Cardiac septum (tissue), 1 donor: ENCODE measurements around the gene LTV1. TPM values are rescaled to one million over a fixed set of nuclear protein-coding genes. Genes with fewer than 3 reads are reported as not detected.

Source experiments
- DNase-seq: peaks from one replicate; pipeline ENCODE4 v3.0.0-alpha.2; 2020; ENCODE audit warnings: low spot score
- intact Hi-C: fragments of 100-400 bp; cut with DNase I; formaldehyde crosslinking; loops from one replicate; pipeline ENCODE4 v1.14.0; 2022
- total RNA-seq: library from RNA; stranded (reverse); fragmentation: NEBNext Ultra II Directional; extraction: Animal tissue kit (Norgen Biotek cat#: 25700); gene quantifications from one replicate; pipeline ENCODE4 v1.2.1, GENCODE V29; 2021
- donor health status: DM: no; HTN: no; CAD: no.

Gene LTV1
- total RNA-seq, 1 donor from 2014 or later = 14.6 TPM

GRCh38 chr6:143878272-143878760 is 35.2 kb downstream of the LTV1 start:
- intact Hi-C loops = no loop called here
- DNase-seq = no peak

- intact Hi-C loops = no loop called here
- DNase-seq = no peak
Observed at GRCh38 chr6:143880412-143880811, 37.3 kb downstream of the LTV1 start.

DNA sequence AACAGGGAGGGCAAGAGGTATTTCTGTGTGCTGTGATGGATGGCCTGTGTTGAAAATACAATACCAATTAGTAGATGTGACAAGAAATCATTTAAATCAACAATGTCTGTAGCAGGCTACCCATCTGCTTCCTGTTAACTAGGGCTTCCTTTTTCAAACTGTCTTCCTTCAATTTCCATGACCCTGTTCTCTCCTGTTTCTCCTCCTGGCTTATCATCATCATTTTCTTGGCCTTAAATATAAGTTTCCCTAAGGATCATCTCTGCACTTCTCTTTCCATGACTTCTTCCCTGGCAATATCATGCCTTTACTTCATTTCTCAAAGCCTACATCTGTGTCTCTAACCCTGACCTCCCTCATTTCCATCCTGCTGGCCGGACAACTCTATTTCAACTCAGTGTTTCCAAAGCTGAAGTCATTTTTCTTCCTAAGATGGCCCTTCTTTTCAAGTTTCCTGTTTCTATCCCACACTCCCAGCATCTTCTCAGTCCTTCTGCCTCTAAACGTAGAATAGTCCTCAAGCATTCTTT is 39.3 kb downstream of the LTV1 start:
- intact Hi-C loops = no loop called here
- no peak for DNase-seq

DNA sequence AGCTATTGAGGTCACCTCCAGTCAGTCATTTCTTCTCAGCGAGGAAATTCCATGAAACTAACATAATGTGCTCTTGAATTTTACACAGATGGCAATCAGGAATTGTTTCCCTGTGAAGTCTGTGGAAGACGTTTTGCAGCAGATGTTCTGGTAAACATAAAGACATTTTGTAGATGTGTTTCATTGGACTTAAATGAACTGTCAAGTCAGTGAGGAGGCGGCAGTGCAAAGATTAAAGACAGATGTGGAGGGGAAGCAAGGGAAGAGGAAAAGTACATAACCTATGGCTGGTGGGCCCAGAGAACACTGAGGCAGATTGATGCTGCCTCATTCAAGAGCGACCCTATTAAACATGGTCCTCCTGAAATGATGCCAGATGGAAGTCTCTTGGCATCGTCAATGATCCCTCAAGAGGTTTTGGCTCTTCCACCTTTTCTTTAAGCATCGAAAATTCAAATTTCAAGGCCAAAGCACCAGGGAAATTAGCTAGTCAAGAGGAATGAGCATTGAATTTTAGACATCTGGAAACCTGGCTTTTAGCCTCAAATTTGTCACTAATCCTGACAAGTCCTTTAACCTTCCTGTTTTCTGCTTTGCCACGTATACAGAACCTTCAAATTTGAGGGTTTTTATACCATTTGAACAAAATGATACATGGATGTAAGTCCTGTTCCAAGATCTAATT is 41.2 kb downstream of the LTV1 start:
- no peak for DNase-seq
- intact Hi-C loops = no loop called here

DNA sequence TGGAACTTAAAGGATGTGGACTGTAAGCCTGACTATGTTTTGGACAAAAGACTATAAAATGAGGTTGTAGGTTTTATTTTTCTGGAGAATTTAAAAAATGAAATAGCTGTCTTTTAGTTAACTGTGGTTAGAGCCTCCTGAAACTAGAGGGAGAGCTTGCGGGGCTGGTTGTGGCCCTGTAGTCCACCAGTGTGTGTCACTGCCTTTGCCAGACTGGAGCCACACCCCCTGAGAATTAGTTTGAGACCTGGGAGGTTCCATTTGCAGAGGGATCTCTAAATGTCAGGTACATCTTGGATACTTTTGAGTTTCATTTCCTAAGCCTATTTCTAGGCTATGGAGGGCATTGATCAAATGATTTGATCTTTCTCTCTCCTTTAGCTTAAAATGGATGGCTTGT is 42.0 kb downstream of the LTV1 start:
- intact Hi-C loops = no loop called here
- DNase-seq = no peak

DNA sequence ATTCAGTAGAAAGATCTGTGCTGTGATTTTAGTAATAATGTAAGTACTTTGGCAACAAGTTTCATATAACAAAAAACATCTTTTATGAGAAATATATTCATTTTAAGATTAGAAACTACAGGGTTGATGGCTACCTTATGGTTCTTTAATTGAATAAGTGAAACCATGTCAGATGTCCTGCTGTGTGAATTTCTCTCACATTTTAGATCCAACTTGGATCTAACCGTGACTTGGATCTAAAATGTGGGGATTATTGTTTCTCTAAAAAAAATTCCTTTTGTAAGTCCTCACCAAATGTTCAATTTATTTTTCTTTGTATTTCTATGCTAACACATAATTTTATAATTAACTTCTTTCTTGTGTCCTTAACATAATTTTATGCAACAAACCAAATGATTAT is 51.5 kb downstream of the LTV1 start:
- no peak for DNase-seq
- intact Hi-C loops = no loop called here

- no peak for DNase-seq
- intact Hi-C loops = no loop called here
Observed at GRCh38 chr6:143896126-143896860, 53.2 kb downstream of the LTV1 start.

DNA sequence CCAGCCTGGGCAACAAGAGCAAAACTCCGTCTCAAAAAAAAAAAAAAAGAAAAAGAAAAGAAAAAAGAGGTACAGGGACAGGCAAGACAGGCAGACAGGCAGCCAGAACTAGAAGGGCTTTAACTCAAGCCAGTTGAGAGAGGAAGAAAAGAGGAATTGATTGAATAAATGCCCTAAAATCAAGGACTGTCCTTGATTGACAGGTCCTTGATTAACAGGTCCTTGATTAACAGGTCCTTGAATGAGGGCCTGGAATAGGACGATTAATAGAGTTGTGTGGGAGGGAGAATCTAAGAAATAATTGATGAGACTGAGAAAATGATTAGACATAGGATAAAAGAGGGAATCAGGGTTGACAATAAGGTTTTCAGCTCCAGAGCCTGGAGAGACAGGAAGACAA is 57.2 kb downstream of the LTV1 start:
- intact Hi-C loops = no loop called here
- DNase-seq = no peak

- DNase-seq = no peak
- intact Hi-C loops = no loop called here
Observed at GRCh38 chr6:143901885-143902750, 59.0 kb downstream of the LTV1 start.

GRCh38 chr6:143902827-143903226 is 59.7 kb downstream of the LTV1 start:
- no peak for DNase-seq
- intact Hi-C loops = no loop called here

DNA sequence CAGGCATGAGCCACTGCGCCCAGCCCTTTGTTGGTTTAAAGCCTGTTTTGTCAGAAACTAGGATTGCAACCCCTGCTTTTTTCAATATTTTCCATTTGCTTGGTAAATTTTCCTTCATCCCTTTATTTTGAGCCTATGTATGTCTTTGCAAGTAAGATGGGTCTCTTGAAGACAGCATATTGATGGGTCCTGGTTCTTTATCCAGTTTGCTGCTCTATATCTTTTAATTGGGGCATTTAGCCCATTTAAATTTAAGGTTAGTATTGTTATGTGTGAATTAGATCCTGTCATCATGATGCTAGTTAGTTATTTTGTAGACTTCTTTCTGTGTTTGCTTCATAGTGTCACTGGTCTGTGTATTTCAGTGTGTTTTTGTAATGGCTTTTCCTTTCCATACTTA is 67.9 kb downstream of the LTV1 start:
- intact Hi-C loops = no loop called here
- DNase-seq = no peak

DNA sequence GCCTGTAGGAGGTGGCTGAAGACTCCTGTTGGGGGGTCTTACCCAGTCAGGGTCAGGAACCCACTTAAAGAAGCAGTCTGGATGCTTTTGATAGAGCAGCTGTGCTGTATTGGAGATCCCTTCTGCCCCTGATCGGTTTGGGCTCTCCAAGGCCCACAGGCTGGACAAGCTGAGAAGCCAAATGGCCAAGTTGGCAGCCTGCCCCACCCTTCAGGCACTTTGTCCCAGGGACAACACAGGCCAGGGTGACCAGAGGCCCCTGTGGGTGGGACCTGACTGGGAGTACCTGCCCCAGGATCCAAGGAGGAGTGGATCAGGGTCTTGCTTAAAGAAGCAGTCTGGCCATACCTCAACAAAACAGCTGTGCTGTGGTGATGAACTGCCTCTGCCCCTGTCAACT is 69.5 kb downstream of the LTV1 start:
- intact Hi-C loops = no loop called here

More for the DNA sequence above, 69.5 kb downstream of the LTV1 start:
- no peak for DNase-seq

Other genes with a start within 250 kb of the LTV1 start
- gene PHACTR2, start 165.4 kb upstream of the LTV1 start, total RNA-seq = 59.3 TPM
- gene ZC2HC1B, start 21.1 kb downstream of the LTV1 start, total RNA-seq = not detected
- 13.0 TPM for gene PLAGL1, start 164.9 kb downstream of the LTV1 start, total RNA-seq